Measurements from ENCODE around the gene FUT8. TPM values are rescaled to one million over a fixed set of nuclear protein-coding genes. Genes with fewer than 3 reads are reported as not detected.

FUT8 gene
- total and polyA plus RNA-seq, 9 donors = 18.1 to 51.1 (median 27.4) TPM

- no peak overlapping the region for H3K4me3 ChIP-seq
- H3K9me3 ChIP-seq = no peaks in the 10 kb centered on the region
- intact Hi-C loops (cut with DNase I) = no loop called here
- no peaks in the 10 kb centered on the region for H3K27me3 ChIP-seq
- WGBS, 3 donors = 48 to 67% (median 65%) methylated on average over 14 of the region's 14 CpGs
- H3K36me3 ChIP-seq = no peaks in the 10 kb centered on the region
- no peak for DNase-seq
- no peaks in the 10 kb centered on the region for H3K4me1 ChIP-seq (ENCODE audit: insufficient read depth)
- TF ChIP-seq CTCF (IDR thresholded peaks at IDR 0.05) (no peak), POLR2A (IDR thresholded peaks at IDR 0.05) (no peak), EP300 (IDR thresholded peaks at IDR 0.05) (no peak)
- no peak overlapping the region for H3K27ac ChIP-seq
These were observed 376.8 kb downstream of the FUT8 start for GRCh38 chr14:65789363-65789762.

- no peak overlapping the region for H3K4me3 ChIP-seq
- WGBS, 3 donors = 69 to 81% (median 75%) methylated on average over 7 of the region's 7 CpGs
These were observed 377.8 kb downstream of the FUT8 start for GRCh38 chr14:65790172-65790815.

DNA sequence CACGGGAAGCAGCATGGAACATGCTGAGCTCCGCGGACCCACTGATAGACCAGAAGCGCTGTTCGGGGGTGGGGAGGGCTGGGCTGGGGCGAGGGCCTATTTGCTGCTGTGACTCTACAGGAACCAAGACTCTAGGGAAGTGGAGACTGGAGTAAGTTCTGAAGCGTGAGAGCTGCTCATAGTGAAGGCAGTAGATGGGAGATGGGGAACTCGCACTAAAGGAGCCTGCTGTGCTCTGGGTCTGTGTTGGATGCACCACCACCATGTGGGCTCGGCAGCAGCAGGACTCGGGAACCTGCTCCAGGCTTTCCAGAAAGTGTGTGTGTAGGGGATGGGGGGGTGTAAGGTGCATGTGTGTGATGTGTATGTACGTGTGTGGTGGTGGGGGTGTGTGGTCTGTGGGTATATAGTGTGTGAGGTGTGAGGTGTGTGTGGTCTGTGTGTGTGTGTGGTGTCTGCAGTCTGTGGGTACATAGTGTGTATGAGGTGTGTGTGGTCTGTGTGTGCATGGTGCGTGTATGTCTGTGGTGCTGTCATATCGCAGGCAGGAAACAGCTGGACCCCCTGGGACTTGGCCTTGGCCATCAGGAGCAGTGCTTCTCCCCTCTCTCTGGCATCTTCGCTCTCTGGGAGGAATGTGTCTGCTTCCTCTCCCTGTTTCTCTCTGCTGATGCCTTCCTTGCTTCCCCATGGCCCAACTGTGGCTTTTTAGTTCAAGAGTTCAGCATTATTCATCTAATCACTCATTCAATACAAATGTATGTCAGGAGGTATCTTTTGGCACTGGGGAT is 378.9 kb downstream of the FUT8 start:
- WGBS, 3 donors = 52 to 66% (median 62%) methylated on average over 14 of the region's 14 CpGs
- Histone ChIP-seq H3K27me3 (no peaks in the 10 kb centered on the region), H3K27ac (no peak overlapping the region), H3K36me3 (no peaks in the 10 kb centered on the region), H3K4me3 (no peak overlapping the region), H3K9me3 (no peaks in the 10 kb centered on the region), H3K4me1 (ENCODE audit: insufficient read depth) (no peaks in the 10 kb centered on the region)
- intact Hi-C loops (cut with DNase I) = no loop called here
- DNase-seq = no peak
- TF ChIP-seq CTCF (IDR thresholded peaks at IDR 0.05) = no peak
- no peak for TF ChIP-seq POLR2A (IDR thresholded peaks at IDR 0.05)
- TF ChIP-seq EP300 (IDR thresholded peaks at IDR 0.05) = no peak

More at GRCh38 chr14:65790172-65790815, 377.8 kb downstream of the FUT8 start:
- intact Hi-C loops (cut with DNase I) = no loop called here
- Histone ChIP-seq H3K27me3 (no peaks in the 10 kb centered on the region), H3K27ac (no peak overlapping the region), H3K9me3 (no peaks in the 10 kb centered on the region), H3K36me3 (no peaks in the 10 kb centered on the region), H3K4me1 (ENCODE audit: insufficient read depth) (no peaks in the 10 kb centered on the region)
- no peak for DNase-seq
- TF ChIP-seq CTCF (IDR thresholded peaks at IDR 0.05) (no peak), EP300 (IDR thresholded peaks at IDR 0.05) (no peak), POLR2A (IDR thresholded peaks at IDR 0.05) (no peak)

DNA sequence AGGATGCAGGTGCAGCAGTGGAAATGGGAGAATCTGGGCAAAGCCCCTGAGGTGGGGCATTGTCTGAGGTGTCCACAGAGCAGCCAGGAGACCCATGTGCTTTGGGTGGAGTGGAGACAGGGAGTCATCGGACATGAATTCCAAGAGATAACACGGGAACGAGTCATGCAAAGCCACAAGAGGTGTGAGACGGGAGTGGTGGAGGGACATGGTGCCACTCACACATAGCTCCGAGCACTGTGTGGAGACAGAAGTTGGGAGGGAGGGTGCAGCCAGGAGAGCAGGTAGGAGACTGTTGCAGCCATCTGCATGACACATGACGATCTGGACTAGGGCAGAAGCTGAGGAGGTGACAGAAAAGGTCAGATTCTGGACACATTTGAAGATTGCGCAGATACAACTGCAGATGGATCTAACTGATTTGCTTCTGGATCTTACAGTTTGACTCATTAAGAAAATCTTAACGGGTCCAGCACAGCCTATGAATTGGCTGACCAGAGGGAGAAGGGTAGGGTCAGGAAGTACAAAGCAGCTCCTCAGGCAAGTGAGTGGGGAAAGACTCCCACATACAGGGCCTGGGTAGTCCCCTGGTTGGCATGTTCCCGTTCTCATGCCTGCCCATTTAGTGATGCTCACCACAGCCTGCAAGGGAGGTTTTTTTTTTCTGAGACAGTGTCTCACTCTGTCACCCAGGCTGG is 379.8 kb downstream of the FUT8 start:
- Histone ChIP-seq H3K36me3 (no peaks in the 10 kb centered on the region), H3K4me1 (ENCODE audit: insufficient read depth) (no peaks in the 10 kb centered on the region), H3K27me3 (no peaks in the 10 kb centered on the region), H3K9me3 (no peaks in the 10 kb centered on the region), H3K27ac (no peak overlapping the region), H3K4me3 (no peak overlapping the region)
- DNase-seq = no peak
- TF ChIP-seq POLR2A (IDR thresholded peaks at IDR 0.05) (no peak), EP300 (IDR thresholded peaks at IDR 0.05) (no peak), CTCF (IDR thresholded peaks at IDR 0.05) (no peak)
- WGBS, 3 donors = 70 to 79% (median 75%) methylated on average over 9 of the region's 9 CpGs
- intact Hi-C loops (cut with DNase I) = no loop called here

MicroRNAs within 50 kb of the gene (microRNA counts, 767-probe panel; counts per million panel counts)
- microRNA hsa-miR-625-5p = 530 counts per million, percentile 78 among the panel's probes with 10 or more counts

Small RNA genes within 50 kb of the gene (microRNA-seq; reads per million reads assigned to microRNA genes)
- 0 to 0.38 (median 0.32) reads per million in 3 donors for gene MIR625

Small RNA genes within 50 kb of the gene (small RNA-seq; reads per million reads assigned to genes)
- gene MIR625 = not detected
